MCF 10A (cell line): ENCODE results near the gene METTL26. TPM values are rescaled to one million over a fixed set of nuclear protein-coding genes. Genes with fewer than 3 reads are reported as not detected.

Experiments used
- BruUV-seq: library from RNA; stranded (reverse); fragments of 400-500 nt; replicated peaks from 2 replicates; lab custom pipeline; 2021; lab: Mats Ljungman, UMichigan
- CTCF ChIA-PET: fragments of 300-600 bp; sonication (Branson Sonifier 250); formaldehyde crosslinking; extraction: SDS; loops from one replicate; lab custom pipeline; 2021; ENCODE audit warnings: antibody characterized with exemption, inconsistent platforms; lab: Yijun Ruan, JAX
- POLR2A ChIA-PET: fragments of 300-600, 350-650 bp; sonication (Branson Sonifier 250); formaldehyde crosslinking; extraction: SDS; loops from one replicate; lab custom pipeline; 2020; ENCODE audit warnings: antibody characterized with exemption, inconsistent platforms; lab: Yijun Ruan, JAX
- DNase-seq: peaks from one replicate; pipeline ENCODE4 v3.0.0-alpha.2; 2018; ENCODE audit not compliant: unreplicated experiment
- H3K27ac Mint-ChIP-seq: one replicate; pipeline ENCODE4 v1.8.0; 2022; ENCODE audit warnings: mild to moderate bottlenecking, low read depth, mixed read lengths; ENCODE audit not compliant: unreplicated experiment
- H3K27me3 Mint-ChIP-seq: one replicate; pipeline ENCODE4 v1.8.0; 2022; ENCODE audit warnings: mixed read lengths; ENCODE audit not compliant: insufficient read depth, unreplicated experiment
- H3K36me3 Mint-ChIP-seq: one replicate; pipeline ENCODE4 v1.8.0; 2022; ENCODE audit warnings: mild to moderate bottlenecking, moderate library complexity, mixed read lengths; ENCODE audit not compliant: insufficient read depth, unreplicated experiment
- H3K4me1 Mint-ChIP-seq: one replicate; pipeline ENCODE4 v1.8.0; 2022; ENCODE audit warnings: mixed read lengths; ENCODE audit not compliant: insufficient read depth, unreplicated experiment
- H3K4me3 Mint-ChIP-seq: one replicate; pipeline ENCODE4 v1.8.0; 2022; ENCODE audit warnings: mild to moderate bottlenecking, moderate library complexity, mixed read lengths; ENCODE audit not compliant: unreplicated experiment
- H3K9me3 Mint-ChIP-seq: one replicate; pipeline ENCODE4 v1.8.0; 2022; ENCODE audit warnings: mixed read lengths; ENCODE audit not compliant: unreplicated experiment
- intact Hi-C: fragments of 100-400 bp; cut with micrococcal nuclease; formaldehyde crosslinking; loops from 2 replicates; pipeline ENCODE4 v1.14.1; 2022
- total RNA-seq: library from RNA; stranded (reverse); gene quantifications from 2 replicates; pipeline ENCODE4 v1.2.3, GENCODE V29; 2022
- TF ChIP-seq, protein P1 (sequence below): fragments of 200-600 bp; IDR thresholded peaks from one replicate; pipeline ENCODE4 v1.8.0; 2022; ENCODE audit warnings: antibody characterized with exemption, mild to moderate bottlenecking; ENCODE audit not compliant: unreplicated experiment

METTL26 gene
- total RNA-seq, 1 experiment from 2014 or later, result 106 TPM

DNA sequence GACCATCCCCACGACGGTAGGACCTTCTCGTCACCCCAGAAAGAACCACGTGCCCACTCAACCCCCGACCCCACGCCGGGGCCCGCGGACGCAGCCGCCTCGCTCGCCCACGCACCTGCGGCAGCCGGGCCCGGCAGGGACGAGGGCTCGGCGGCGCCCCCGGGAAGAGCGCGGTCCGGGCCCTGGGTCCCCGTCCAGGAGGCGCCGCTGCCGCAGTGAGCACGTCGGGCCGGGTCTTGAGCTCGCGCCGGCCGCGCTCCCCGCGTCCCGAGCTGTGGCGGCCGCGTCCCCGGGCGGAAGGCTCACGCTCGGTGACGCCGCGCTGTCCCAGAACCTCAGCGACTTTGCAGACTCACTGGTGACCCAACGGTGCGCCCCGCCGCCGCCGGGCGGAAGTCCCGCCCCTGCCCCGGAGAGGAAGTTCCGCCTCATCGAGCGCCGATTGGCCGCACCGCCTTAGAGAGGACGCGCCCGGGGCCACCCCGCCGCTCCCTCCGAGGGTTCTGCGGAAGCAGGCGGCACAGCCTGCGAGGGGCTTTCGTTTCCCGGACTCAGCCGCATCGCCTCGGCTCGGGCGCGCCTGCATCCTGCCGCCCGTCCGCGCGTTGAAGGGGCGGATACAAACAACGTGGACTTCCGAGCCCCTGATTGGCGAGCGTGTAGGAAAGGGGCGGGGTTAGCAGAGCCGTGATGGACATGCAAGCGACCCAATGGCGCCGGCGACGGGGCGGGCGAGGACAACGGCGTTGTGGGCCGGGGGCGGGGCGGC is 47.0 kb downstream of the METTL26 start:
- H3K9me3 Mint-ChIP-seq, result no peaks in the 10 kb centered on the region
- DNase-seq, result peak; percentile 94
- POLR2A ChIA-PET, result interaction anchor here (0.8 to 3.9 kb wide), 13 partner anchors 9 to 165 kb away, joined by 3 to 23 read pairs (median 7); partner anchors contain the start of genes MCRIP2, METTL26, PIGQ and RHOT2
- CTCF ChIA-PET, result interaction anchor here (0.7 kb wide), 2 partner anchors 45 to 164 kb away, joined by 3 read pairs; no protein-coding TSS in a partner anchor
- H3K4me1 Mint-ChIP-seq, result peaks cover 35% of the 10 kb centered on the region
- no peaks in the 10 kb centered on the region for H3K27me3 Mint-ChIP-seq
- intact Hi-C loops, result loop anchor here (1.0 to 5.0 kb wide), 3 partner anchors 33 to 197 kb away; partner anchors contain the start of gene WDR90
- peak overlapping the region; percentile 91 for H3K4me3 Mint-ChIP-seq
- peak overlapping the region; percentile 96 for H3K27ac Mint-ChIP-seq
- TF ChIP-seq, protein P1, sequence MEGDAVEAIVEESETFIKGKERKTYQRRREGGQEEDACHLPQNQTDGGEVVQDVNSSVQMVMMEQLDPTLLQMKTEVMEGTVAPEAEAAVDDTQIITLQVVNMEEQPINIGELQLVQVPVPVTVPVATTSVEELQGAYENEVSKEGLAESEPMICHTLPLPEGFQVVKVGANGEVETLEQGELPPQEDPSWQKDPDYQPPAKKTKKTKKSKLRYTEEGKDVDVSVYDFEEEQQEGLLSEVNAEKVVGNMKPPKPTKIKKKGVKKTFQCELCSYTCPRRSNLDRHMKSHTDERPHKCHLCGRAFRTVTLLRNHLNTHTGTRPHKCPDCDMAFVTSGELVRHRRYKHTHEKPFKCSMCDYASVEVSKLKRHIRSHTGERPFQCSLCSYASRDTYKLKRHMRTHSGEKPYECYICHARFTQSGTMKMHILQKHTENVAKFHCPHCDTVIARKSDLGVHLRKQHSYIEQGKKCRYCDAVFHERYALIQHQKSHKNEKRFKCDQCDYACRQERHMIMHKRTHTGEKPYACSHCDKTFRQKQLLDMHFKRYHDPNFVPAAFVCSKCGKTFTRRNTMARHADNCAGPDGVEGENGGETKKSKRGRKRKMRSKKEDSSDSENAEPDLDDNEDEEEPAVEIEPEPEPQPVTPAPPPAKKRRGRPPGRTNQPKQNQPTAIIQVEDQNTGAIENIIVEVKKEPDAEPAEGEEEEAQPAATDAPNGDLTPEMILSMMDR, result no peak
- peaks cover 54% of the 10 kb centered on the region for H3K36me3 Mint-ChIP-seq
- BruUV-seq, result no TSS peak

- H3K4me3 Mint-ChIP-seq, result peak overlapping the region; percentile 91
- TF ChIP-seq, protein P1, result no peak
- peak overlapping the region; percentile 96 for H3K27ac Mint-ChIP-seq
- intact Hi-C loops, result loop anchor here (1.0 to 5.0 kb wide), 3 partner anchors 34 to 196 kb away; partner anchors contain the start of gene WDR90
- peak; percentile 44 for DNase-seq
- POLR2A ChIA-PET, result interaction anchor here (0.8 to 3.9 kb wide), 16 partner anchors 11 to 165 kb away, joined by 3 to 23 read pairs (median 5); partner anchors contain the start of genes CAPN15, JMJD8, MCRIP2 and METTL26
- CTCF ChIA-PET, result interaction anchor here (0.7 kb wide), 3 partner anchors 45 to 227 kb away, joined by 3 read pairs; no protein-coding TSS in a partner anchor
- H3K27me3 Mint-ChIP-seq, result no peaks in the 10 kb centered on the region
- BruUV-seq, result no TSS peak
- peaks cover 49% of the 10 kb centered on the region for H3K36me3 Mint-ChIP-seq
- H3K9me3 Mint-ChIP-seq, result no peaks in the 10 kb centered on the region
- H3K4me1 Mint-ChIP-seq, result peaks cover 30% of the 10 kb centered on the region
These were observed 47.5 kb downstream of the METTL26 start for GRCh38 chr16:588639-588888.

GRCh38 chr16:586645-587590 is 49.2 kb downstream of the METTL26 start:
- peaks cover 13% of the 10 kb centered on the region for H3K4me1 Mint-ChIP-seq
- no peaks in the 10 kb centered on the region for H3K9me3 Mint-ChIP-seq
- TF ChIP-seq, protein P1, result no peak
- H3K4me3 Mint-ChIP-seq, result peak overlapping the region; percentile 91
- ChIA-PET POLR2A (interaction anchor here (0.7 to 3.9 kb wide), 14 partner anchors 9 to 163 kb away, joined by 3 to 23 read pairs (median 6); partner anchors contain the start of genes JMJD8, MCRIP2, METTL26 and PIGQ), CTCF (interaction anchor here (1.1 kb wide), 2 partner anchors 8 to 64 kb away, joined by 3 read pairs; no protein-coding TSS in a partner anchor)
- peaks cover 46% of the 10 kb centered on the region for H3K36me3 Mint-ChIP-seq
- H3K27ac Mint-ChIP-seq, result peak overlapping the region; percentile 96
- intact Hi-C loops, result loop anchor here (5.0 kb wide), 1 partner anchor 195 kb away; no protein-coding TSS in a partner anchor
- no TSS peak for BruUV-seq
- DNase-seq, result no peak
- no peaks in the 10 kb centered on the region for H3K27me3 Mint-ChIP-seq
